K562 (cell line): ENCODE data around the gene KLHL20. TPM values are rescaled to one million over a fixed set of nuclear protein-coding genes. Genes with fewer than 3 reads are reported as not detected.
A peak's percentile ranks its signal among the peaks of the same experiment; 100 is the strongest.

Experiments
- ATAC-seq: fragments of 200-7000 bp; cut with Tn5 transposase; 3 replicates; pipeline ENCODE4 v1.9.1; 2020; ENCODE audit warnings: moderate library complexity
- BruUV-seq: library from RNA; stranded (reverse); fragments of 400-500 nt; replicated peaks from 2 replicates; lab custom pipeline; 2021; lab: Mats Ljungman, UMichigan
- CTCF ChIA-PET: fragments of 300-600 bp; formaldehyde crosslinking; extraction: SDS; loops from one replicate; lab custom pipeline; 2021; ENCODE audit warnings: low intra/inter-chr PET ratio; lab: Yijun Ruan, JAX
- POLR2A ChIA-PET: fragments of 300-600, 350-650 bp; sonication (Branson Sonifier 250); formaldehyde crosslinking; extraction: SDS; loops from one replicate; lab custom pipeline; 2021; ENCODE audit warnings: antibody characterized with exemption, inconsistent platforms; lab: Yijun Ruan, JAX
- DNase-seq, 4 experiments: peaks; one replicate each; pipeline versions ENCODE4 v3.0.0 to v3.0.0-alpha.2; 2011 to 2018; ENCODE audit warnings: low spot score in 3 of 4, mixed read lengths in 3 of 4; ENCODE audit errors: extremely low read depth in 1 of 4
- FAIRE-seq: peaks from 2 replicates; lab custom pipeline; 2011; peaks lifted over from hg19 to GRCh38; lab: Jason Lieb, UNC
- H2AFZ ChIP-seq: 2 replicates; pipeline ENCODE4 v1.6.0; 2011; ENCODE audit warnings: low read depth, low read length, control low read depth, inconsistent platforms
- H3K27ac ChIP-seq: fragments of 200-600 bp; 3 replicates; pipeline ENCODE4 v1.8.0; 2011; ENCODE audit warnings: low read depth, mild to moderate bottlenecking, control low read depth, inconsistent platforms, low read length, moderate library complexity, mixed read lengths; ENCODE audit errors: extremely low read depth
- H3K27me3 ChIP-seq, 2 experiments: fragments of 300-600 bp in 1 of 2; 2 replicates in 1 of 2; 3 replicates in 1 of 2; pipeline versions ENCODE4 v1.6.0 to v1.8.0; 2011; ENCODE audit warnings: inconsistent platforms in 2 of 2, low read length in 2 of 2, mild to moderate bottlenecking in 1 of 2, mixed read lengths in 1 of 2, moderate library complexity in 1 of 2; ENCODE audit not compliant: control insufficient read depth in 2 of 2, insufficient read depth in 2 of 2
- H3K36me3 ChIP-seq: fragments of 300-600 bp; 3 replicates; pipeline ENCODE4 v1.8.0; 2011; ENCODE audit warnings: mild to moderate bottlenecking, low read length, inconsistent platforms; ENCODE audit not compliant: control insufficient read depth, insufficient read depth
- H3K4me1 ChIP-seq, 2 experiments: fragments of 200-600 bp in 1 of 2; replicated peaks in 1 of 2; 2 replicates in 1 of 2; 3 replicates in 1 of 2; pipeline versions ENCODE4 v1.5.1 to v1.8.0; 2011; ENCODE audit warnings: inconsistent platforms in 2 of 2, low read length in 2 of 2, mild to moderate bottlenecking in 1 of 2, mixed read lengths in 1 of 2, moderate library complexity in 1 of 2; ENCODE audit not compliant: control insufficient read depth in 2 of 2, insufficient read depth in 2 of 2
- H3K4me2 ChIP-seq: 2 replicates; pipeline ENCODE4 v1.6.1; 2011; ENCODE audit warnings: low read length, control low read depth, inconsistent platforms, mixed read lengths; ENCODE audit not compliant: insufficient read depth
- H3K4me3 ChIP-seq: fragments of 200-600 bp; sonication (generic), shearing (Covaris generic); 2 replicates; pipeline ENCODE4 v1.5.1; 2016; ENCODE audit warnings: control low read depth, inconsistent platforms
- H3K79me2 ChIP-seq: fragments of 200-600 bp; 3 replicates; pipeline ENCODE4 v1.8.0; 2011; ENCODE audit warnings: low read length, inconsistent platforms; ENCODE audit not compliant: control insufficient read depth, insufficient read depth
- H3K9ac ChIP-seq, 2 experiments: 2 replicates each; pipeline versions ENCODE4 v1.6.0 to v1.6.1; 2011; ENCODE audit warnings: low read depth in 2 of 2, low read length in 2 of 2, control low read depth in 1 of 2, inconsistent platforms in 1 of 2, mild to moderate bottlenecking in 1 of 2, mixed read lengths in 1 of 2; ENCODE audit not compliant: insufficient read depth in 1 of 2
- H3K9me1 ChIP-seq: one replicate; pipeline ENCODE4 v1.6.0; 2011; ENCODE audit warnings: inconsistent platforms, mild to moderate bottlenecking, low read length, moderate library complexity; ENCODE audit not compliant: control insufficient read depth, insufficient read depth
- H3K9me3 ChIP-seq: replicated peaks from 2 replicates; pipeline ENCODE4 v1.5.1; 2011; ENCODE audit warnings: low read depth, low read length, inconsistent platforms; ENCODE audit not compliant: control insufficient read depth, insufficient read depth
- H4K20me1 ChIP-seq: replicated peaks from 2 replicates; pipeline ENCODE4 v1.6.1; 2011; ENCODE audit warnings: low read length, inconsistent platforms, mixed read lengths; ENCODE audit not compliant: control insufficient read depth, insufficient read depth
- ARHGAP35 ChIP-seq: fragments of 450-650 bp; IDR thresholded peaks from 2 replicates; pipeline ENCODE4 v1.6.1; 2018; ENCODE audit not compliant: partially characterized antibody
- C11orf30 ChIP-seq: fragments of 450-650 bp; IDR thresholded peaks from 2 replicates; pipeline ENCODE4 v1.6.1; 2016; ENCODE audit warnings: low read depth, mild to moderate bottlenecking
- NFE2 ChIP-seq: IDR thresholded peaks from 2 replicates; pipeline ENCODE4 v1.6.1; 2014; ENCODE audit warnings: antibody characterized with exemption, low read depth
- RFX1 ChIP-seq: fragments of 450-650 bp; IDR thresholded peaks from 2 replicates; pipeline ENCODE4 v1.6.1; 2016; ENCODE audit warnings: mild to moderate bottlenecking, moderate library complexity
- WGBS: fragments of 100-300 bp; shearing (Covaris generic); methylation state at CpG from one replicate; pipeline ENCODE4 v1.1.6; 2016; ENCODE audit warnings: low coverage, mixed read lengths; ENCODE audit not compliant: insufficient coverage; ENCODE audit errors: missing lambda C conversion rate; 5-methylcytosine and 5-hydroxymethylcytosine counted together
- in situ Hi-C: fragments of 300-500 bp; cut with MboI; formaldehyde crosslinking; loops from 4 replicates; pipeline ENCODE4 v1.15.0; 2018; ENCODE audit warnings: inconsistent platforms, mixed read lengths
- intact Hi-C: fragments of 100-400 bp; cut with micrococcal nuclease; formaldehyde crosslinking; loops from 2 replicates; pipeline ENCODE4 v1.14.2; 2022
- polyA plus RNA-seq, 8 experiments: library from polyadenylated mRNA; depleted of rRNA in 4 of 8; stranded (reverse) in 5 of 8; unstranded in 3 of 8; fragments of >200 nt; fragmentation: Nextera tagmentation in 2 of 8; fragmentation: Illumina TruSeq in 1 of 8; extraction: Ambion mirVana in 2 of 8; extraction: Trizol in 1 of 8; gene quantifications; 2 replicates each; pipeline versions ENCODE4 v1.2.1 to v1.2.3, GENCODE V29; 2011 to 2014; ENCODE audit warnings: inconsistent platforms in 1 of 8, missing spikeins in 1 of 8
- total RNA-seq, 7 experiments: library from RNA; depleted of rRNA in 6 of 7; stranded (reverse); fragments of >200 nt in 6 of 7; fragmentation: Illumina TruSeq in 2 of 7; extraction: Trizol in 2 of 7; gene quantifications; 2 replicates each; pipeline versions ENCODE4 v1.2.1 to v1.2.3, GENCODE V29; 2011 to 2021; ENCODE audit warnings: low replicate concordance in 1 of 7
- TF ChIP-seq, protein P1 (sequence below), 2 experiments: IDR thresholded peaks; 2 replicates each; pipeline ENCODE4 v1.6.1; 2011; ENCODE audit warnings: borderline replicate concordance in 1 of 2, control low read depth in 1 of 2, low read depth in 1 of 2, low read length in 1 of 2, mild to moderate bottlenecking in 1 of 2, mixed read lengths in 1 of 2, moderate library complexity in 1 of 2; ENCODE audit not compliant: insufficient read depth in 1 of 2, insufficient read length in 1 of 2, poor library complexity in 1 of 2, severe bottlenecking in 1 of 2; ENCODE audit errors: extremely low read depth in 1 of 2

The KLHL20 gene
- total and polyA plus RNA-seq, 9 of the 15 experiments (the other 6 are each of a cell fraction or from before 2014, with no cell fraction given), result 8.9 to 23.2 (median 16.8) TPM

DNA sequence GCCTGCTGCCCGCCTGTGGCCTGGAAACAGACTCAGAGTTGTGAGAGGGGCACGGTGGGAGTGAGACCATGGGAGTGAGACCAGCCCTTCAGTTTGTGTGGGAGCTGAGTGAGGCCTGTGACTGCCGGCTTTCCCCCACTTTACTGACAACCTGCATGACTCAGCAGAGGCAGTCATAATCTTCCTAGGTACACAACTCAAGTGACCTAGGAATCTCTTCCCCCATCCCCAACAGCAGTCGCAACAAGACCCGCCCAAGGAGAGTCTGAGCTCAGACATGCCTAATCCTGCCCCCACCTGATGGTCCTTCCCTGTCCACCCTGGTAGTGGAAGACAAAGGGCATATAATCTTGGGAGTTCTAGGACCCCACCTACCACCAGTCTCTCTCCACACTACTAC, 44.2 kb downstream of the KLHL20 start:
- FAIRE-seq, result no peak
- no peak overlapping the region for H3K4me3 ChIP-seq
- BruUV-seq, result no TSS peak
- no peaks in the 10 kb centered on the region for H3K27me3 ChIP-seq
- no peaks in the 10 kb centered on the region for H3K9me1 ChIP-seq
- H3K9ac ChIP-seq, result no peak overlapping the region
- intact Hi-C loops (no loop called here), in situ Hi-C loops (no loop called here)
- peaks cover 46% of the 10 kb centered on the region for H3K36me3 ChIP-seq
- no peaks in the 10 kb centered on the region for H4K20me1 ChIP-seq
- CTCF ChIA-PET, result no interaction called here
- peaks cover 11% of the 10 kb centered on the region for H3K9me3 ChIP-seq
- no peak overlapping the region for H3K4me2 ChIP-seq
- H3K27ac ChIP-seq, result no peak overlapping the region
- no peak for ATAC-seq
- H3K4me1 ChIP-seq, result no peaks in the 10 kb centered on the region
- WGBS, result 90% methylated on average over 5 of the region's 5 CpGs
- DNase-seq, result peak in 1 of 4 experiments; percentile 14
- TF ChIP-seq C11orf30, result 0 out of 2 replicates have a peak, but pooled peaks have one; percentile 18
- TF ChIP-seq NFE2, result peak; percentile 24; the same call in 1 of the 2 replicates
- no peak for TF ChIP-seq ARHGAP35
- no peak for TF ChIP-seq RFX1
- TF ChIP-seq, protein P1, sequence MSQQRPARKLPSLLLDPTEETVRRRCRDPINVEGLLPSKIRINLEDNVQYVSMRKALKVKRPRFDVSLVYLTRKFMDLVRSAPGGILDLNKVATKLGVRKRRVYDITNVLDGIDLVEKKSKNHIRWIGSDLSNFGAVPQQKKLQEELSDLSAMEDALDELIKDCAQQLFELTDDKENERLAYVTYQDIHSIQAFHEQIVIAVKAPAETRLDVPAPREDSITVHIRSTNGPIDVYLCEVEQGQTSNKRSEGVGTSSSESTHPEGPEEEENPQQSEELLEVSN (IDR thresholded peaks at IDR 0.05; ENCODE audit: borderline replicate concordance in 1 of 2, extremely low read depth in 1 of 2, insufficient read depth in 1 of 2, insufficient read length in 1 of 2, low read depth in 1 of 2, low read length in 1 of 2, poor library complexity in 1 of 2, severe bottlenecking in 1 of 2), result peak in 1 of 2 experiments; percentile 35
- POLR2A ChIA-PET, result interaction anchor here (1.0 kb wide), 1 partner anchor 12 kb away, joined by 3 read pairs; no protein-coding TSS in a partner anchor
- no peaks in the 10 kb centered on the region for H3K79me2 ChIP-seq
- no peak overlapping the region for H2AFZ ChIP-seq
